Measurements from ENCODE around the gene ISL1.

ISL1 gene

DNA sequence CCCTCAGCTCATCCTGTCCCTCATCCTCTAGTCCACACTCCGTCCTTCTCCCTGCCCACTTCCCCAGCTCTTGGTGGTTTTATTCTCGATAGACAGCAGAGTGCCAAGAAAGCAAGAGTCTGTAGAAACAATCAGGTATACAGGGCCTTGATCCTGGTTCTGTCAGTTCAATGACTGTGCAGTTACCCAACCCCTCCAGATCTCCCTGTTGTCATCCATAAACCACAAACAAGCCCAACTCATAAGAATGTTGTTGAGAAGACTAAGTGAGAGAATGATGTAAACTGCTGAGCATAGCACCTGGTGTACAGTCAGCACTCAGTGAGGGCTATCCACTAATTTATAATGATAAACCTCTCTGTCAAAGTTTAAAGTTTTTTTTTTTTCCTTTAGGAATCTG, 31.3 kb downstream of the ISL1 start:
- DNase-seq (ENCODE audit: insufficient read length, low spot score) = no peak
- FAIRE-seq = no peak
- TF ChIP-seq SPI1 (IDR thresholded peaks at IDR 0.05; ENCODE audit: low read depth, low read length) (no peak), POU2F2 (IDR thresholded peaks at IDR 0.05; ENCODE audit: low read depth, low read length) (no peak), PAX5 (IDR thresholded peaks at IDR 0.05; ENCODE audit: insufficient read depth, low read length, severe bottlenecking) (no peak), POLR2A (IDR thresholded peaks at IDR 0.05; ENCODE audit: low read depth, low read length) (no peak), TAF1 (IDR thresholded peaks at IDR 0.05; ENCODE audit: low read depth, low read length) (no peak), POLR2AphosphoS5 (IDR thresholded peaks at IDR 0.05; ENCODE audit: low read depth, low read length) (no peak)

DNA sequence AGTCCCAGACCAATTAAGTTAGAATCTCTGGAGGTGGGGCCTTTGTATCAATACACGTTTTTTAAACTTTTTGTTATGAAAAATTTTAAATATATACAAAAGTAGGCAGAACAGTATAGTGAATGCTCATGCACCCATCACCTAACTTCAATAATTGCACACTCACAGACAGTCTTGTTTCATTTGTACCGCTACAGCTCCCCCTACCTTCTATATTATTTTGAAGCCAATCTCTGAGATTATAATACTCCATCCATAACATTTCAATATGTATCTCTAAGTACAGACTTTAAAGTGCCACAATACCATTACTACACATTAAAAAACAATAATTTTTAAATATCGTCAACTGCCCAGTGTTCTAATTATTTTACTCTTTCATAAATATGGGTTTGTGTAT, 32.9 kb downstream of the ISL1 start:
- no peak for TF ChIP-seq POU2F2 (IDR thresholded peaks at IDR 0.05; ENCODE audit: low read depth, low read length)
- TF ChIP-seq PAX5 (IDR thresholded peaks at IDR 0.05; ENCODE audit: insufficient read depth, low read length, severe bottlenecking) = no peak
- TF ChIP-seq POLR2AphosphoS5 (IDR thresholded peaks at IDR 0.05; ENCODE audit: low read depth, low read length) = no peak
- no peak for TF ChIP-seq TAF1 (IDR thresholded peaks at IDR 0.05; ENCODE audit: low read depth, low read length)
- TF ChIP-seq SPI1 (IDR thresholded peaks at IDR 0.05; ENCODE audit: low read depth, low read length) = no peak
- no peak for TF ChIP-seq POLR2A (IDR thresholded peaks at IDR 0.05; ENCODE audit: low read depth, low read length)
- FAIRE-seq = no peak
- no peak for DNase-seq (ENCODE audit: insufficient read length, low spot score)

DNA sequence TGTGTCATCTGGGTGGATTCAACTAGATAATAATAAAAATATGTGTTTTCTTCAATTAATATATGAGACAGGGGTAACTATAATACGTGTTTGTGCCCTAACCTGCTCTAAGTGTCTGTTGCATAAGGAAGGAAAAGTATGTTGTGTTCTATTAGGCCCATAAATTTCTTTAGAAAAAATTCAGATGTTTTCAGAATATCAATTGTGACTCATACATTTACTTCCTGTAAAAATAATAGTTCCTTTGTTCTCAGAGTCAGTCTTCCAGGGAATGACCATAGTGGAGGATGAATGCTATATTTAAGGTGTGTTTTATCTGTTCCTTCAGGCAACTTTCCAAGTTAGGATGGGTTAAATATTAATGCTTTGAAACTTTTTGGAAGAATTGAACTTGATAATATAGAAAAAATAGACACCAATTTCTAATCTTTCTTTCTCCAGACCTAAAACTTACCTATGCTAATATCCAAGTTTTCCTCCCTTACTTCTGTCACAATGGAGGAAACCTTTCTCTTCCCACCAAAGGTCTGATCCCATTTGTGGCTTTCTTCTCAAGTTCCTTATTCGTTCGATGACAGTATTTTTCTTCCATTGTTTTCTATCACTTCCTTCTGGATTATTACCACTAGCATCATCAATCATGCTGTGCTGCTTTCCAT, 49.9 kb downstream of the ISL1 start:
- TF ChIP-seq TAF1 (IDR thresholded peaks at IDR 0.05; ENCODE audit: low read depth, low read length) (no peak), SPI1 (IDR thresholded peaks at IDR 0.05; ENCODE audit: low read depth, low read length) (no peak), POLR2A (IDR thresholded peaks at IDR 0.05; ENCODE audit: low read depth, low read length) (no peak), POLR2AphosphoS5 (IDR thresholded peaks at IDR 0.05; ENCODE audit: low read depth, low read length) (no peak)
- DNase-seq (ENCODE audit: insufficient read length, low spot score) (no peak), FAIRE-seq (no peak)

- FAIRE-seq = no peak
Measured at GRCh38 chr5:51439232-51439631, 56.0 kb downstream of the ISL1 start.

More at GRCh38 chr5:51439232-51439631, 56.0 kb downstream of the ISL1 start:
- TF ChIP-seq POLR2AphosphoS5 (IDR thresholded peaks at IDR 0.05; ENCODE audit: low read depth, low read length) = no peak
- no peak for DNase-seq (ENCODE audit: insufficient read length, low spot score)
